ENCODE measurements around the gene SPRED2.

SPRED2 gene

DNA sequence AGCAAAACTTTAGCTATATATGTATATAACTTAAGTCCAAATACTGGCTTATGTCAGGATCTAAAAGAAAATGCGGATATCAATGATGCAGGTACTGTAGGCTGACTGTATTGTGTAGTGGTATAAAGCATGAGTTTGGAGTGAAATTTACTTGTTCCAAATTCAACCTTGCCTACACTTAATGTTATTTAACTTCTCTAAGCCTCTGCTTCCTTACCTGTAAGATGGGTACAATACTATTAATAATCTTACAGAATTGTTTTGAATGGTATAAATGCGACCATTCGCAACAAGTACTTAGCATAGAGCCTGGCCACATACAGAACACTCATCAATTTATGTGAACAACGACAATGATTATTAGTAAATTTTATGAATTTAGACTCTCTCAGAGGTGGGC, 62.4 kb downstream of the SPRED2 start:
- in situ Hi-C loops (cut with HindIII; ENCODE audit: low sequenced_read_pairs): no loop called here

GRCh38 chr2:65369574-65369973, 62.8 kb downstream of the SPRED2 start:
- in situ Hi-C loops (cut with HindIII; ENCODE audit: low sequenced_read_pairs): no loop called here

GRCh38 chr2:65368468-65368867, 63.9 kb downstream of the SPRED2 start:
- in situ Hi-C loops (cut with HindIII; ENCODE audit: low sequenced_read_pairs): no loop called here

GRCh38 chr2:65367524-65367923, 64.9 kb downstream of the SPRED2 start:
- in situ Hi-C loops (cut with HindIII; ENCODE audit: low sequenced_read_pairs): no loop called here

DNA sequence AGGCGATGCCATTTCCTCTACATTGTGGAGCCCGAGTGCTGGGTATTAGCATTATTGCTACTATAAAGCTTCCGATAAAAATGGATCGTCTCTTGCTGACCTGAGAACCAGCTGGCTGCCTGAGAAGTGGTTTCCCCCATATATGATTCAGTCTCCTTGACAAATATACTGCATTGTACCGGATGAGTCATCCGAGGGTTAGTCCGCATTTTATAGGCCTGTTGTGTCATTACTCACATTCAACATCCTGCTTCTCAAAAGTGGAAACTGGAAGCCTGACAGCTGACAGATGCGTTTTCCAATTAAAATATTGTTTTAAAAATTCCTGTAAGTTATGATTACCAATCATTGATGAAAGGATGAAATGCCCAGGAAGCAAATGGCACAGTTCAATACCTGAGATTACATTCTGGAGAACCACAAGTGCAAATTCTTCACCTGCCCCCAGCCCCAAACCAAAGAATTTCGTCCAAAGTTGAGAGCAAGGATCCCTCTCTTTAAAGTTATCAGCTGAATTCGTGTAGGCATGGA, 65.7 kb downstream of the SPRED2 start:
- in situ Hi-C loops (cut with HindIII; ENCODE audit: low sequenced_read_pairs): no loop called here

DNA sequence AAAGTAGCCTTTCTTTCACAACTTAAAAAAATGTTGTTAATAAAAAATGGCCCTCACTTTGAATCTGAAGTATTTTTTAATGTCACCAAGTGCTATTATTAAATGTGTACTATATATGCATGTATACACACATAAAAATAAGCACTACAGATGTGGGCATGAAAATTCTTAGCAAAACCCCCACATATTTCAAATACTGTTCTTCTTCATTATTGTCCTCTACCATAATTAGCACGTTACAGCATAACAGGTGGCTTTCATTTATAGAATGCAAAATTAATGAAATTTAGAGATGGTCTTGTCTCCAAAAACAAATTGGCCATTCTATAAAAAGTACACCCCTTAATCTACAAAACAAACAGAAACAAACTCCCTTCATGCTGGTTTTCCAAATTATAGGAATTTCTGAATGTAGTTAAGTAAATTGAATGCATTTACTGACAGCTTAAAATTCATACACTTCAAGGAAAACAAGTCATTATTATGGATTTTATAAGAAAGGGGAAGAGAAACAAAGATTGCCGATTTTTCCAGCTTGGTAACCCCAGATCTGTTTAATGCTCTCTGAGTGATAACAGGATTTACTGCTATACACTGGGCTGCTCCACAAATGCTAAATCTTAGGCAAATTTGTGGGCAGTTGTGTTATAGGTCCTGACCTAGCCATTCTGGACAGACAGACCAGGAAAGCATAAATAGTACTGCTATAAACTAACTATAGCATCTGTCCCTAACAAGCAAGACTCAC, 67.2 kb downstream of the SPRED2 start:
- in situ Hi-C loops (cut with HindIII; ENCODE audit: low sequenced_read_pairs): no loop called here

DNA sequence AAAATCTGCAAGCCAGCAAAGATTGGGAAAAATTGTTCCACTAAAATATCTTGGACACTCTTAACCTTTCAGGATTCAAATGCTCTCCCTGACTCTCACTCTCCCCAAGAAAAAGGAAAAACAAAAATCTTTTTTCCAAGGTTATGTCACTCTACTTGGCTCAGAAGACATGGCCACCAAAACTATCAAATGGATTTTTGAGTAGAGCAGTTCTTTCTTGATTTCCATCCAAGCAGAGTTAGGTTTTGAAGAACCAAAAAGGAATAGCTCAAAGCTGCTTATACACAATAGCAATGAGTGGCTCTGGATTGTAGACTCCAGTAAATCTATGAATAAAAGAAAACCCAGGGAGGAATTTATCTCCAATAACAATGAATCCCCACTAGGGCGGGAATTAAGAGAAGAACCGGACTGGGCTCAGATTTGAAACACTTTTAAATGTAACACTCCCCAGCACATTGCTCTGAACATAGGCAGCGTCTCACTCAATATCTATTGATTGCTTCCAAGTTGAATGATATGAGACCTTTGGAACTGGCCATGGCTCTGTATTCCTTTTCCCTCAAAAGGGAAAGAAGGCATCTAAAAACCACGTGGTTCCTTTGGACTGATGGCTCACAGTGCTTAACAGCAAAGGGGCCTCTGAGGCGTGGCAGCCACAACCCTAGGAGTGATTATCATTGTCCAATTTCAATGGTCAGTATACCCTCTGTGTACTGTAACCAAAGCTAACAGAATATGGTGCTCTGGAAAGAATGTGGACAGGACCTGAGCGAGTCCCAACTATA, 68.3 kb downstream of the SPRED2 start:
- in situ Hi-C loops (cut with HindIII; ENCODE audit: low sequenced_read_pairs): no loop called here

DNA sequence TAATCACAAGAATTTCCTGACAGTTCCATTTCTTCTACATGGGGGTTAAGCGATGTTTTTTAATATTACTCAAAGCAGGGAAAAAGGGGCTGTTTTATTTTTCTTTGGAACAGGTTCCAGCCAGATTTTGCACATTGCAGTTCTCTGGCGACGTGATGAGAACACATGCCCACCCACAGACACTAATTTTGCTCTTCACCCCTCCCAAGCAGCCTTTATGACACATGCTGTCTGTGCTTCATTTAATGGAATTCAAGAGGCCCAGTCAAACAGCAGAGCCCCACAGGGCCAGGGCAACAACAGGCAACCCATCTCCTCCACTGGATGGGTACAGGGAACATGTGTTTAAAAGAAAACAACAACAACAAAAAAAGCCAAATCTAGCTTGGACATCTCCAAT, 70.8 kb downstream of the SPRED2 start:
- in situ Hi-C loops (cut with HindIII; ENCODE audit: low sequenced_read_pairs): no loop called here

DNA sequence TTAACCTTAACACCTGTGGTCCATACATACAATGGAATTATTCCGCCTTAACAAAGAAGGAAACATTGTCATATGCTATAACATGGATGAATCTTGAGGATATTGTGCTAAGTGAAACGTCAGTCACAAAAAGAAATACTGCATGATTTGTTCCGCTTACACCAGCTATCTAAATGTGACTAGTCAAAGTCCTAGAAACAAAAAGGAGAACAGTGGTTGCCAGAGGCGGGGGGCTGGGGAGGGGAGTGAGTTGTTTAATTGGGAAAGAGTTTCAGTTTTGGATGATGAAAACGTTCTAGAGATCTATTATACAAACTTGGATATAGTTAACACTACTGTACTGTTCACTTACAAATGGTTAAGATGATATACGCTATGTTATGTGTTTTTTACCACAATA, 72.0 kb downstream of the SPRED2 start:
- in situ Hi-C loops (cut with HindIII; ENCODE audit: low sequenced_read_pairs): no loop called here

DNA sequence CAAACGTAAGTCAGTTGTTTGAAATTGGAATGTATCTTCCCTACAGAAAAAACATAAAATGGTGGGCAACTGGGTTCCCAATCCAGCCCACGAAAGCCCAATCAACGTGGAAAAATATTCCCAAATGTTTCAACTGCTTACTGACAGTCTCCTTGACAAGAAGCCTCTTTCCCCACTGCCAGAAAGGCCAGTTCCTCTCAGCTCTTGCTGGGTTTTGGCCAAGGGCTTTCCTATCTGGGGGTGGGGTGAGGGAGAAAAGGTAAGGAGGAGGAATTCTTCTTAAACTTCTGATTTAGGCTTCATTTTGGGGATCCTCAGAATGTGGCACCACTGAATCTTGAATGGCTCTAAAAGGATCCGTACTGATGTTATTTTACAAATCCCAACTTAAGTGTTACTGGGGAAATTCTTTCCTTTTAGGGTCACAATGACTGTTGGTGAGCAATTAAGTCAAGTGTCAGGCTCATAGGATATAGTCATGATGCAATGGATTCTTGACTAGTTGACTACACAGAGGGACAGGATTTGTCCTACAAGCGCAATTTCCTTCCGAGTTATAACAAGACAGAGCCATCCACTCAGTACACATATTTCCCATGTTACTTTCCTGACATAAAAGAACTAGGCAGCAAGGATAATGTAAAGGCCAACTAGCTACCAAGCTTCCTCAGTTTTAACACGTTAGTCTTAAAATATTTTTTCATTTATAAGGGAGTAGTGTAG, 73.6 kb downstream of the SPRED2 start:
- in situ Hi-C loops (cut with HindIII; ENCODE audit: low sequenced_read_pairs): no loop called here

GRCh38 chr2:65357959-65358294, 74.5 kb downstream of the SPRED2 start:
- in situ Hi-C loops (cut with HindIII; ENCODE audit: low sequenced_read_pairs): no loop called here

- in situ Hi-C loops (cut with HindIII; ENCODE audit: low sequenced_read_pairs): no loop called here
These were observed 75.1 kb downstream of the SPRED2 start for GRCh38 chr2:65357095-65357958.

DNA sequence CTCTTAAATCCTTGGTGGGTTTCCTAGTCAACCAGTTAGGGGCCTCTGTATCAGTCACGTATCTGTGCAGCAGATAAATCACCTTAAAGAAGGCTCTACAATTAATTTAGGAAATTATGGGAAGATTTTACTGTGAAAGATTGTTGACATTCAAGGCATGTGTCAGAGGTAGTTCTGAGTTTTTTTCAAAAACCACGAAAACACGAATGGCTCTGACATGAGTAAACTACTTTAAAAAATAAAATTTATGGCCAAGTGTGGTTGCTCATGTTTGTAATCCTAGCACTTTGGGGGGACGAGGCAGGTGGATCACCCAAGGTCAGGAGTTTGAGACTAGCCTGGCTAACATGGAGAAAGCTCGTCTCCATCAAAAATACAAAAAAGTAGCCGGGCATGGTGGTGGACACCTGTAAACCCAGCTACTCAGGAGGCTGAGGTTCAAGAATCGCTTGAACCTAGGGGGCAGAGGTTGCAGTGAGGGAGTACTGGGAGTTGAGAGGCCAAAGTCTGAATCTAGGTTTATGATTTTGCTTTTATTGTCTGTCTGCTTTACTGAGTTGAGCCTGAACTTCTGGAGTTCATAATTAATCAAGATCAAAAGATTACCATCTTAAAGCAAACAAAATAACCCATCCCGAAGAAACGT, 77.1 kb downstream of the SPRED2 start:
- in situ Hi-C loops (cut with HindIII; ENCODE audit: low sequenced_read_pairs): no loop called here

DNA sequence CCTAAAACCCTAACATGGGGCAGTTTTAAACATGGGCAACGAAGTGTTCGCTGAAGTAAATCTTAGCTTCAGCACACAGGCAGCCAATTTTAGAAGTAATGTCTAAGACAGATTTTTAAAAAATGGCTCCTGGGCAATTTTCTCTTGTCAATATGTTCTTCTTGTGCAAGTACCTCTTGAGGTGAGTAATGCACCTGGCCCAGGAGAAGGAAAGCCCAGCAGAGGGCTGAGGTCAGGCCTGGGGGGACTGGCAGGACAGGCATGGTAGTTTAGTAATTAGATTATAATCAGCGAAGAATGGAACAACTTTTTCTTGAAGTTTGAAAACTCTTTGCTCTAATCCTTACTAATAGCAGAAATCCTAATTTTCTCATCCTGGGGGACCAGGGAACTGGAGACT, 77.6 kb downstream of the SPRED2 start:
- in situ Hi-C loops (cut with HindIII; ENCODE audit: low sequenced_read_pairs): no loop called here

GRCh38 chr2:65353927-65354326, 78.5 kb downstream of the SPRED2 start:
- in situ Hi-C loops (cut with HindIII; ENCODE audit: low sequenced_read_pairs): no loop called here

DNA sequence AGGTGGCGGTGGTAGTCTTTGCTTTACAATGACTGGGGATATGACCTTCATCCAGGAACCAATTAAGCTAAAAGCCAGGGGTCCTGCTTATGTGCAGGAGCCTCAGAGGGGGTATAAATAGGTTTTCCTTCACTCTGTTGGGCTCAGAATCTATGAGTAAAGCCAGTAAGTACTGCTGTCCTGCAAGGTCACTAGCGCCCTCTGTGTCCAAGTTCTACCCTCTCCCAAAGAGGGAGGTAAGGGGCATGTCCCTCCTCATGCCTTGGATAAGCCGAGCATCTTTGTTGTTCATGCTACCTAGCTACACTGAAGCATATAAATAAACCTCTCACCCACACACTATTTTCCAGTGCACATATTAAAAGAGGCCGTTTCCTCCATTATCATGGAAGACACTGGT, 79.4 kb downstream of the SPRED2 start:
- in situ Hi-C loops (cut with HindIII; ENCODE audit: low sequenced_read_pairs): no loop called here

DNA sequence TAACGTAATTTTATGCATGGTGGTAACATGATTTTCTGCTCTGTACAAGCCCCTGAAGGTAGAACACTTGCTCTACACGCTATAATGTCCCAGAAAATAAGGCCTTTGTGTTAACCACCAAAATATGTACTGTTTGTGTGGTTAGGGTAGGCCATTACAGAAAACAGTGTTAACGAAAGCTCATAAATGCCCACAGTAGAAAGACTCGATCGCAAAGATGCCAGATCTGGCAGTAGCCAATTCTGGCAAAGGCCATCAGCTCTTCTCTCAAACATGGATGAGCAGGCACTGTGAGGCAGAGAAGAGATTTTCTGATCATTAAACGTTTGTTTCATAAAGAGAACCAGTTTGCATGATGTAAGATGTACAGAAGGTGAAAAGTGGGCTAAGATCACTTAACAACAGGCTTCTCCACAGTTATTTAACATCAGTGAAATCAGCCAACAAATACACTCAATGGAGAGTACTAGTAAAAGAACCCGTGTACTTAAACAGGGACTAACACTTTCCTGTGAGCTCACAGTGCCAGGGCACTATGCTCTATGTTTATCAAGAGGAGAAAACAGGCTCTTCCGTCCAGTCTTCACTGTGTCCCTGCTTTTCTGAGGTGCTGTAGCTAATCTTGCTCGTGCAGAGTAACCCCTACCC, 80.3 kb downstream of the SPRED2 start:
- in situ Hi-C loops (cut with HindIII; ENCODE audit: low sequenced_read_pairs): no loop called here

- in situ Hi-C loops (cut with HindIII; ENCODE audit: low sequenced_read_pairs): no loop called here
These were observed 81.0 kb downstream of the SPRED2 start for GRCh38 chr2:65351234-65351947.

DNA sequence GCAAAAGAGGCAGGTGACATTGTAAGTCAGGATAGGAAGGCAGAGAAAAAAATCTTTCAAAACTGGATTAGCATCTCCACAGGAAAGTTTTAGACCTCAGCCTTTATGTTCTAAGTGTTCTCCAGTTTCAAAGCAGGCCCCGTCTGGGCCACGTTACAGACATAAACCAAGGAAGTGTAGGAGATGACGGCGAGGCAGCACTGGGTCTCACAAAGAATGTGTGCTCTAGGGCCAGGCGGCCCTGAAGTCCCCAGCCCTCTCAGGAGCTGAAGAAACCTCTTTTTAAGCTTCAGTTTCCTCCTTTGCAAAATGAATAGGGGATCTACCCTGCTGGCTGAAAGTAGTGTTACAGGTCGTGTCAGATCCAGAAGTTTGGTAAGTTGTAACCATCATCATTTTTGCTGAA, 81.7 kb downstream of the SPRED2 start:
- in situ Hi-C loops (cut with HindIII; ENCODE audit: low sequenced_read_pairs): no loop called here

All from endothelial cell of hepatic sinusoid (primary cell).